NCI-H146 (cell line): ENCODE results near the gene DPP6.
"Not testable (repeated sequence)": the region's sequence is repeated elsewhere in the genome, so short reads cannot be mapped to it uniquely, and the experiment has no call there.

Experiments used
- DNase-seq: peaks from one replicate; lab custom pipeline; 2025; lab: John Stamatoyannopoulos, UW

Gene DPP6

DNA sequence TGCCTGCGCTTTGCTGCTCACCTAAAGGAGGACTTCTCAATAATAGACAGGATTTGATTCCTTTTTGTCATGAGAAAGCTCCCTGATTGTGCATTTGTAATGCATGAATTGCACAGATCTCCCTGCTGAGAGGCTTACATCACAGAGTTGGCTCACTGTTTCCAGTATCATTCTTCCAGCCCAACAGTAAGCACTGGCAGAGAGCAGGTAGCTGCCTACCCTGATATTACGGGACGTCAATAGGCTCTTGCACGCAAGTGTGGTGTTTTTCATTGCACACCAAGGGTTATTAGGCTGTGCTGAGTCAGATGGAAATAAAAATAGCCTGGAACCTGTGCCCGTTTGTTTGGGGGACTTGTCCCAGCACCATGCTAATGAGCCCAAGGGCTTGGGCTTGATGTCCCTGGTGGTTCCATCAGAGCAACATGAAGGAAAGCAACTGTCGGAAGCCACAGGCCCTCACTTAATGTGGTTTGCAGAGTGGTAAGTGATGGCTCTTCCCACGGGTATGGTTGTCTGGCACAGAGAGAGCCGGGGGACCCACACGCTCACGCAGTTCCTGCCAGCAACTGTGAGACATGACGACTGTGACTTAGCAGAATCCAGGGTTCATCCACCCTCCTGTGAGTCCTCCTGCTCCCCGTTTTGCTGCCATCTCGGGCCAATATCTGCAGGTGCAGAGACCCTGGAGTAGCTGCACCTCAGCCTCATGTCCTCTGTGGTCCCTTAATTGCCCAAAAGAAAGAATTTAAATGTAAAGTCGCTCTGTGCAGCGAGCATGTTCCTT, 20.4 kb downstream of the DPP6 start:
- DNase-seq: not testable (repeated sequence)

- not testable (repeated sequence) for DNase-seq
Observed at GRCh38 chr7:154078523-154078922, 26.3 kb downstream of the DPP6 start.

DNA sequence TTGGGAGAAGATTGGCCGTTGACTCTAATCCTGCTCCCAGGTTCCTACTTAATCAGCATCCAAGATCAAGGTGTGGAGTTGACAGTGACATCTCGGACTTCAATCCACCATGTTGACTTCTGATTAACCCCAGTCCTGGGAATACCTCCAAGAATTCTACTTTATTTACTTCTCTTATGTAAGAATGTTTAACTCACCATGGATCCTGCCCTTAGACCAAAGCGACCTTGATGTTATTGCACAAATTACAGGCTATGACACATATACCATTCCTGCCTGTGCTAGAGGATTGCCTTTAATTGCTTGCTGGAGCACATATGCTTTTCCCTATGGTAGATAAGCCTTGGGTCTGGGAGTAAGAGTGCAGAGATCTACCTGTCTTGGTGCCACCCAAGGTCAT, 28.1 kb downstream of the DPP6 start:
- not testable (repeated sequence) for DNase-seq

DNA sequence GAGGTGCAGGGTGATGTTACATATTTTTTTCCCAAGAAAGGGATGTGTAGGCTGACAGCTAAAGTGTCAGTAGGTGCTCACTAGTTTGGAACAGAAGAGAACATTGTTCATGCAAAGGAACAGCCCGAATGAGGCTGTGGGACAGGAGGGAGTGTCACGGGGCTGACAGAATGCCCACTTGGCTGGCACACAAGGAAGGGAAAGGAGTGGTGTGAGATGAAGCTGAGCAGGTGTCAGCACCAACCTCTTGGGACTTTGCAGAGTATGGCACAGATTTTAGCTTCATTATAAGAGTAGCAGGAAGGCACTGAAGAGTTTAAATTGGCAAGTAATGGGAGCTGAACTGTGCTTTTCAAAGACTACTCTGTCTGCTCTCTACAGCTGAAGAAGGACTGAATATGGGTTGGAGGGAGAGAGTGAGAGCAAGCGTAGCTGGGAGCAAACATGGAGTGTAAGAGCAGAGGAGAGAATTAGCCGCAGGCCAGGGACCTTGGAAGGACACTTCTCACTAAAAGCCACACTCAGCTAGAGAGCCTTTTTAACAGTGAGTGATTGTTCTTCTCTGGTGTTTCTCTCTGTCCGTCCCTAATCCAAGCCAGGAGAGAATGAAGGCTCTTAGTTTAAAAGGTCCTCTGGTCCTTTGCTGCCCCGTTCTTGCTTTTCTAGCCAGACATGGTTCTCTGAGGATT, 35.0 kb downstream of the DPP6 start:
- not testable (repeated sequence) for DNase-seq

GRCh38 chr7:154092093-154092492, 39.9 kb downstream of the DPP6 start:
- DNase-seq: not testable (repeated sequence)

- DNase-seq: not testable (repeated sequence)
Observed at GRCh38 chr7:154095201-154095600, 43.0 kb downstream of the DPP6 start.

DNA sequence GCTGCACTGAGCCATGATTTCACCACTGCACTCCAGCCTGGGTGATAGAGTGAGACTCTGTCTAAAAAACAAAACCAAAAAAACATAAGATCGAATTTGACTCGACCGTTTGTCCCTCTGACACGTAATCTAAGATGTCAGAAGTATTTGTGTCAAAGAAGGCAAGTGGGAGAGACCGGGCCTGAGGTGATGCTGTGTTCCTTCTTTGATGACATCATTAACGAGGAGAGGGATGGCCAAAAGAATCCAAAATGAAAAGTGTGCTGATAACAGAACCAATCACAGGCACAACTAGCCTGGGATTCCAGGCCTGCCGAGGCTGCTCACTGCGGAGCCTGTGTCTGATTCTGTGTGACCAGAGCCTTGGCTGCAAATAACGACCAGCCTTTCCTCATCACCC, 52.9 kb downstream of the DPP6 start:
- DNase-seq: not testable (repeated sequence)

DNA sequence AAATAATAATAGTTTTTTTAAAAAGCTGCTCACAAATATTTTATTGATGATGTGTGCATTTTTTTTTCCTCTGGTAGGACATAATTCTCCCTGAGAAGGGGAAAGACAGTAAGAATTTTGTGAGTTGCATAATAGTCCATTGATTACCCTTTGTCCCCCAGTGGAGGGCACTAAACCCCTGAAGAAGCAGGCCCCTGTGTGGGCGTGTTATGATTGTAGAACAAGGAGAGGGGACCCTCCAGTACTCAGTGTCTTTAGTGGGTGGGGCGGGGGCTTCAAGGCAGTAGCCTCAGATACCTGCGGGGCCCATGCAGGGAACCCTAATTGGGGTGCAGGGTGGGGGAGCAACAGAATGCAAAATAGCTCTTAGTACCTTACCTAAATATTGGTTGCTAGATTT, 57.4 kb downstream of the DPP6 start:
- DNase-seq: not testable (repeated sequence)

GRCh38 chr7:154113732-154114351, 61.6 kb downstream of the DPP6 start:
- DNase-seq: not testable (repeated sequence)

DNA sequence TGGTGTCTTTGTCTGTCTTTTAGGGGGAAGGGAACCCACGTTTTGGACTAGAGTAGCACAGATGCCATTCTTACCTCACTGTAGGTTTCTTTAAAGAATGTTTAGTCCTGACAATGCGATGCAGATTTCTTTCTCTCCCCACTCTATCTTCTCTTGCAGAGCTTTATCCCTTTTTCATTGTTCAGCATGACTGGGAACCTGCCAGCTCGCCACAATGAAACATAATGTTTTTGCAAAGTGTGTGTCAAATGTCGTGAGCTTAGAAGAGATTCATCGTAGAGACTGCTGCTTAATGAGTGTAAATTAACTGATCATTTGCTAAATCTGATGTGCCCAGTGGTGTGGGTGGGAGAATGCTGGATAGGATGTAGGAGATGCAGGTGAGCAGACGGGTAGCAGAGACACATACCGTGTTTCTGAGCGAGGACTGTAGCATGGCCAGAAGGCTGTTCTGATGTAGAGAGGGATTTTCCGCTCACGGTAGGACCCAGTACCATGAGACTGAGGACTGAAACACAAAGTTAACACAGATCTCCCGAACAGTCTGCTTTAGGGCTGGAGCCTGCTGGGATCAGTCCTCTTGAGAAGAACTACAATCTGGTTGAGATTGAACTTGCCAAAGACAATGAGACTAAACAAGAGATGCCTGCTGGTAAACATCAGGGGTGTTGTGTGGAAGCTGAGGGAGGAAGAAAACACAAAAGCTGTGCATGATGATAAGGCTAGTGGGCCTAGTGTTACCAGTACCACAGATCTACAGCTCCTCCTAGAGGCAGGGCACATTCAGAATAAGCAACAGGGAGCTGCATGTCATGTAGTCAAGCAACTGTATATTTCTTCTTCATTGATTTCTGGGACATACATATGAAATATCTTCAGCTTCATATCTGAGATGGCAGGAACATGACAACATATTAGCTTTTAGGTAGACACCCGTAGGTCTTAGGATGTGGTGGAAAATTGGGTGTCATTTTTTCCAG, 65.5 kb downstream of the DPP6 start:
- DNase-seq: not testable (repeated sequence)

- not testable (repeated sequence) for DNase-seq
Observed at GRCh38 chr7:154120825-154121224, 68.6 kb downstream of the DPP6 start.

DNA sequence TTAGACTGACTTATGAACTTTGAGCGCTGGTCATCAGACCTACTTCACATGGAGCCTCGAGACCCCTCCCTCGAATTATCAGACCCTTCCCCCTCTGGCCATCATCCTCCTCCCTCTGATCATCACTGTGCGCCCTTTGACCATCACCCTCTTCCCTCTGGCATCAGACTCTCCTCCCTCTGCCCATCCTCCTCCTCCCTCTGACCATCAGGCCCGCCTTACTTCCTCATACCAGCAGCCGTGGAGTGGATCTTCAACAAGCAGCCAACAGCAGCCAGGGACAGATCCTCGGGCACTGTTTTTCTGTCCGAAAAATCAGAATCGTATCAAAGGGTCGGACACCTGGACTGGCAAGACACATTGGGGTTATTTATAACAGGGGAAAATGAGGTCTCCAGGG, 70.5 kb downstream of the DPP6 start:
- DNase-seq: peak; percentile 24

DNA sequence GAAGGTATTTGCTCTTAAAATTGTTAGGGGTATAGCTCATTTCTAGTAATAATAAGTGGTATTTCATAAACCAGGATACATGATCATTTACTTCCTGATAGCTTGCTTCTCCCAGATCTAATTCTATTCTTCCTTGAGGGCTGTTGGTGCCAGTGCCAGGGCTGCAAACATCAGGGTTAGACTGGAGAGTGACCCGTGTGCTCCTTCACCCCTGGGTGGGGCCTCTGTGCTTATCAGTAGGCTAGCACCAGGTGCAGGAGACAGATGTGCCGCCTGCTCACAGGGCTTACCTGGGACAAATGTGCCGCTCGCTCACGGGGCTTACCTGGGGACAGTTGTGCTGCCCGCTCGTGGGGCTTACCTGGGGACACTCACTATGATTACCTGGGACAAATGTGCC, 71.2 kb downstream of the DPP6 start:
- peak; percentile 9 for DNase-seq

- DNase-seq: not testable (repeated sequence)
Observed at GRCh38 chr7:154129142-154129541, 76.9 kb downstream of the DPP6 start.

- not testable (repeated sequence) for DNase-seq
Observed at GRCh38 chr7:154132617-154133016, 80.4 kb downstream of the DPP6 start.

DNA sequence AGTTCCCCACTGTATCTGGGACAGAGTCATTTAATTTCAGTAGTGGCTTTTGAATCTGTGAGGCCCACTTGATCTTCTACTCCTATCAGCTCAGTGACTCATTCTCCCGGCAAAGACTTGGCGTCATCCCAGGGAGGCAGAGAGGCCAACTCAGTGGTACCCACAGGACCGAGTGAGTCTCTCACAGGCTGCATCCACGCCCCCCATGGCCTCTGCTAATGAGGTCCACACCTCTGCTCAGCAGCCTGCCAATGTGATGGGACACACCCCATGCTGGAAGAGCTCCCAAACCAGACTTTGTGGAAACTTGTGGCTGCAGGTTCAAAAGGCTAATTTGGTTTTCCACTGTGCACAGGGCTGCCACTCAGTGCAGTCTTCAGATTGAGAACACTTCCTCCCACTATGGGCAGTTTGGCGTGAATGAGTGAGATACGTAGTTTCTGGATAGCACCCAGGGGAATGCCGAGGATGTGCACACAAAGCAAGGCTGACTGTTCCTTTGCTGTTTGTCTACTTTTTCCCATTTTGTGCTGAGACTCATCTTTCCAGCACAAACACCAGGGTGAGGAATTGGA, 81.6 kb downstream of the DPP6 start:
- DNase-seq: not testable (repeated sequence)

GRCh38 chr7:154134698-154135097, 82.5 kb downstream of the DPP6 start:
- DNase-seq: not testable (repeated sequence)

- not testable (repeated sequence) for DNase-seq
Observed at GRCh38 chr7:154135646-154136045, 83.4 kb downstream of the DPP6 start.

DNA sequence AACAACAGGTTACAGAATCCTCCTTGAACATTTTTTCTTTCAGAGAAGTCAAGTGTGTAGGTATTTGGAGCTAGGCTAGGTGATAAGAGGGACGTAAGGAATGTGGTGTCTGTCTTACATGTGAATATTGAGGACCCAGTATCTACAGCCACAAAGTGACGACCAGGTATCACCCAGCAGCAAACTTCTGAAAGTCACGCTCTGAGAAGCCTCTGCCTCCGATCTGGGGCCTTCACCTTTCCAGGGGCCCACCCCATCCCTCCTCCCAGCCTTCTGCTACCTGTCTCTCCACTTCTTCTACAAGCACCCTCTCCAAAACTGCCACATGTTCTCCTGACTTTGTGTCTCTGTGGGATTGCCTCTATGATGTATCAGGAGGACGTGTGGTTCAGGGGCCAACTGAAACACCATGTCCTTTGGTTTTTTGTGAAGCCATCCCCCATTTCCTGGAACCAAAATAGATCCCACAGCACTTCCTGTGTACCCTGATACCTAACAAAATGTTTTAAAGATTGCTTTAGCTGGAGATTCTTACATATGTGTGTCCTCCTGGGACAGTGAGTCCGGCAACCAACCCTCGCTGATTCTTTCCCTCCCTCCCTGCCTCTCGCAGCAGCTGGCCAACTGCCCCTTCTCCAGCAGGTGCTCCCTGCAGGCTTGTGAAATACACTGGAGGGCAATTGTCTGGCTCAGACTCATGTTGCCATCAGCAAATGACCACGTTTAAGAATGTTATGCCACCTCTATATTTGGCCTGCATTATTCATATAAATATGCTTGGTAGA, 93.9 kb downstream of the DPP6 start:
- DNase-seq: peak; percentile 33

DNA sequence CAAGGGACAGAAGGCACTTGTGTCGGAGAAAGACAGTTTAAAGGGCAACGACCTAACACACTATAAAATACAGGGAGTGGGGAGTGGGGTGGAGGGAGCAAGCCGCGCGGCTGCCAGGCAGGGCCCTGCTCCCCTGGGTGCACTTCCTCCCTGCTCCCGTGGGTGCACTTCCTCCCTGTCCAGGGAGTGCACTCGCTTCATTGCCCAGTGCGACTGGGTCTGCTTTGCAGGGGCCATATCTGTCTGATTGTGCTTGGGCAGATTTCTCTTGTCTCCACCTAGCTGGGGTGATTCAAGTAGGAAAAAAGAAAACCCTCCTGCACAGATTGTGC, 94.5 kb downstream of the DPP6 start:
- not testable (repeated sequence) for DNase-seq
